GM12864 (cell line): ENCODE measurements around the gene TMC8.

Source experiments
- DNase-seq: peaks from one replicate; pipeline ENCODE4 v3.0.0-alpha.2; 2011; ENCODE audit warnings: low read depth
- H3K4me3 ChIP-seq: 2 replicates; pipeline ENCODE4 v1.5.1; 2011; ENCODE audit warnings: mild to moderate bottlenecking, low read depth, low read length, control low read depth
- CTCF ChIP-seq: IDR thresholded peaks from 2 replicates; pipeline ENCODE4 v1.5.1; 2011; ENCODE audit warnings: low read depth, mild to moderate bottlenecking, moderate library complexity, low read length, control low read depth, inconsistent platforms; ENCODE audit errors: missing control alignments

The TMC8 gene

GRCh38 chr17:78186692-78187595 lies 56.4 kb downstream of the TMC8 start, which contains the start of the genes AFMID and TK1:
AFMID (plus strand) TSS chr17:78187362; CDS start chr17:78187371, 9 bp downstream.
TK1 (minus strand) TSS chr17:78187052; CDS start chr17:78186994, 58 bp downstream.
- peak; percentile 85 for DNase-seq
- peak; percentile 25 for TF ChIP-seq CTCF
- H3K4me3 ChIP-seq = peak within 1 kb of the TSS; percentile 60
